HUES6 (cell line): Measurements from ENCODE around the gene SH3GL1.

Source experiments
- H3K27ac ChIP-seq: 2 replicates; pipeline ENCODE4 v1.7.0; 2013; ENCODE audit warnings: low read depth, mild to moderate bottlenecking, low read length, inconsistent platforms
- H3K27me3 ChIP-seq: 2 replicates; pipeline ENCODE4 v1.6.1; 2013; ENCODE audit warnings: low read length; ENCODE audit not compliant: control insufficient read depth, insufficient read depth
- H3K36me3 ChIP-seq: 2 replicates; pipeline ENCODE4 v1.6.1; 2013; ENCODE audit warnings: low read length; ENCODE audit not compliant: control insufficient read depth, insufficient read depth
- H3K4me1 ChIP-seq: 2 replicates; pipeline ENCODE4 v1.6.1; 2013; ENCODE audit warnings: low read length; ENCODE audit not compliant: control insufficient read depth, insufficient read depth
- H3K4me3 ChIP-seq: 2 replicates; pipeline ENCODE4 v1.5.1; 2013; ENCODE audit warnings: low read depth, low read length
- H3K9ac ChIP-seq: one replicate; pipeline ENCODE4 v1.6.1; 2013; ENCODE audit warnings: mild to moderate bottlenecking, low read length
- H3K9me3 ChIP-seq: 2 replicates; pipeline ENCODE4 v1.6.1; 2013; ENCODE audit warnings: low read depth, low read length; ENCODE audit not compliant: control insufficient read depth, insufficient read depth

Gene SH3GL1

GRCh38 chr19:4429771-4430171 lies 29.4 kb upstream of the SH3GL1 start:
- no peak overlapping the region for H3K9ac ChIP-seq
- H3K4me1 ChIP-seq: no peaks in the 10 kb centered on the region
- peaks cover 92% of the 10 kb centered on the region for H3K36me3 ChIP-seq
- H3K27ac ChIP-seq: no peak overlapping the region
- no peaks in the 10 kb centered on the region for H3K9me3 ChIP-seq
- H3K27me3 ChIP-seq: no peaks in the 10 kb centered on the region
- H3K4me3 ChIP-seq: no peak overlapping the region

GRCh38 chr19:4429256-4429655 lies 28.9 kb upstream of the SH3GL1 start:
- Histone ChIP-seq H3K4me1 (no peaks in the 10 kb centered on the region), H3K9ac (no peak overlapping the region), H3K27me3 (no peaks in the 10 kb centered on the region), H3K4me3 (no peak overlapping the region), H3K27ac (no peak overlapping the region), H3K36me3 (peaks cover 92% of the 10 kb centered on the region), H3K9me3 (no peaks in the 10 kb centered on the region)

GRCh38 chr19:4428326-4428975 lies 28.1 kb upstream of the SH3GL1 start:
- peaks cover 92% of the 10 kb centered on the region for H3K36me3 ChIP-seq
- no peak overlapping the region for H3K4me3 ChIP-seq
- no peak overlapping the region for H3K9ac ChIP-seq
- H3K27ac ChIP-seq: no peak overlapping the region
- no peaks in the 10 kb centered on the region for H3K4me1 ChIP-seq
- no peaks in the 10 kb centered on the region for H3K9me3 ChIP-seq
- H3K27me3 ChIP-seq: no peaks in the 10 kb centered on the region

GRCh38 chr19:4425537-4425936 lies 25.2 kb upstream of the SH3GL1 start:
- no peaks in the 10 kb centered on the region for H3K27me3 ChIP-seq
- H3K9me3 ChIP-seq: no peaks in the 10 kb centered on the region
- peaks cover 91% of the 10 kb centered on the region for H3K36me3 ChIP-seq
- H3K9ac ChIP-seq: no peak overlapping the region
- no peak overlapping the region for H3K4me3 ChIP-seq
- no peak overlapping the region for H3K27ac ChIP-seq
- H3K4me1 ChIP-seq: no peaks in the 10 kb centered on the region

GRCh38 chr19:4423416-4424126 lies 23.2 kb upstream of the SH3GL1 start:
- Histone ChIP-seq H3K36me3 (peaks cover 90% of the 10 kb centered on the region), H3K27me3 (no peaks in the 10 kb centered on the region), H3K4me3 (no peak overlapping the region), H3K27ac (no peak overlapping the region), H3K4me1 (no peaks in the 10 kb centered on the region), H3K9ac (no peak overlapping the region), H3K9me3 (no peaks in the 10 kb centered on the region)

GRCh38 chr19:4416268-4416667 lies 15.9 kb upstream of the SH3GL1 start:
- Histone ChIP-seq H3K36me3 (peaks cover 92% of the 10 kb centered on the region), H3K4me1 (peaks cover 19% of the 10 kb centered on the region), H3K9ac (no peak overlapping the region), H3K27ac (0 out of 2 replicates have a peak overlapping the region, but pooled peaks have one; percentile 12), H3K9me3 (no peaks in the 10 kb centered on the region), H3K27me3 (no peaks in the 10 kb centered on the region), H3K4me3 (no peak overlapping the region)

- Histone ChIP-seq H3K27me3 (no peaks in the 10 kb centered on the region), H3K4me1 (peaks cover 19% of the 10 kb centered on the region), H3K27ac (peak overlapping the region; percentile 52), H3K9me3 (no peaks in the 10 kb centered on the region), H3K9ac (peak overlapping the region; percentile 35), H3K4me3 (no peak overlapping the region), H3K36me3 (peaks cover 91% of the 10 kb centered on the region)
Observed at GRCh38 chr19:4415352-4415751, 15.0 kb upstream of the SH3GL1 start.

- Histone ChIP-seq H3K27me3 (no peaks in the 10 kb centered on the region), H3K9me3 (no peaks in the 10 kb centered on the region), H3K27ac (peak overlapping the region; percentile 52), H3K36me3 (peaks cover 91% of the 10 kb centered on the region), H3K9ac (no peak overlapping the region), H3K4me1 (peaks cover 22% of the 10 kb centered on the region), H3K4me3 (no peak overlapping the region)
Observed at GRCh38 chr19:4414800-4415321, 14.5 kb upstream of the SH3GL1 start.

- H3K4me3 ChIP-seq: no peak overlapping the region
- no peaks in the 10 kb centered on the region for H3K9me3 ChIP-seq
- peaks cover 28% of the 10 kb centered on the region for H3K4me1 ChIP-seq
- H3K27ac ChIP-seq: peak overlapping the region; percentile 52; the same call in 1 of the 2 replicates
- H3K9ac ChIP-seq: no peak overlapping the region
- no peaks in the 10 kb centered on the region for H3K27me3 ChIP-seq
- peaks cover 92% of the 10 kb centered on the region for H3K36me3 ChIP-seq
Observed at GRCh38 chr19:4414144-4414799, 13.9 kb upstream of the SH3GL1 start.

- Histone ChIP-seq H3K36me3 (peaks cover 87% of the 10 kb centered on the region), H3K9ac (no peak overlapping the region)
Observed at GRCh38 chr19:4413588-4413987, 13.2 kb upstream of the SH3GL1 start.

More at GRCh38 chr19:4413588-4413987, 13.2 kb upstream of the SH3GL1 start:
- H3K4me3 ChIP-seq: no peak overlapping the region
- no peaks in the 10 kb centered on the region for H3K27me3 ChIP-seq
- peaks cover 34% of the 10 kb centered on the region for H3K4me1 ChIP-seq
- no peaks in the 10 kb centered on the region for H3K9me3 ChIP-seq
- no peak overlapping the region; the same call in none of the 2 replicates for H3K27ac ChIP-seq
